GM15510 (cell line): ENCODE measurements around the gene RPL3.

ENCODE experiments used
- POLR2A ChIP-seq: IDR thresholded peaks from 3 replicates; pipeline ENCODE4 v1.6.1; 2011; ENCODE audit warnings: borderline replicate concordance; ENCODE audit not compliant: insufficient read length; ENCODE audit errors: extremely low read depth

The RPL3 gene

GRCh38 chr22:39294571-39295468 is 24.6 kb downstream of the RPL3 start:
- TF ChIP-seq POLR2A = no peak

- TF ChIP-seq POLR2A = no peak
These were observed 25.6 kb downstream of the RPL3 start for GRCh38 chr22:39293766-39294368.

GRCh38 chr22:39292561-39293074 is 26.8 kb downstream of the RPL3 start:
- no peak for TF ChIP-seq POLR2A

- TF ChIP-seq POLR2A = no peak
These were observed 27.4 kb downstream of the RPL3 start for GRCh38 chr22:39292031-39292462.

GRCh38 chr22:39291523-39291922 is 27.9 kb downstream of the RPL3 start:
- TF ChIP-seq POLR2A = no peak

GRCh38 chr22:39290724-39291161 is 28.7 kb downstream of the RPL3 start:
- TF ChIP-seq POLR2A = no peak

- no peak for TF ChIP-seq POLR2A
These were observed 29.3 kb downstream of the RPL3 start for GRCh38 chr22:39289975-39290720.

GRCh38 chr22:39289533-39289932 is 29.9 kb downstream of the RPL3 start:
- TF ChIP-seq POLR2A = no peak

- no peak for TF ChIP-seq POLR2A
These were observed 31.1 kb downstream of the RPL3 start for GRCh38 chr22:39288135-39288898.

- TF ChIP-seq POLR2A = no peak
These were observed 32.2 kb downstream of the RPL3 start for GRCh38 chr22:39287076-39287725.

GRCh38 chr22:39284983-39285382 is 34.4 kb downstream of the RPL3 start:
- TF ChIP-seq POLR2A = no peak

- no peak for TF ChIP-seq POLR2A
These were observed 35.1 kb downstream of the RPL3 start for GRCh38 chr22:39284142-39284980.
